GM13976 (cell line): ENCODE results near the gene EHHADH.

Experiments used
- DNase-seq: peaks from one replicate; pipeline ENCODE4 v3.0.0; 2012; ENCODE audit warnings: low spot score
- in situ Hi-C: fragments of 300-500 bp; cut with MboI; formaldehyde crosslinking; loops from one replicate; pipeline ENCODE4 v1.12.0; 2022; ENCODE audit warnings: low sequenced_read_pairs, mixed read lengths, inconsistent platforms; ENCODE audit not compliant: unreplicated experiment
- TF ChIP-seq, protein P1 (sequence below): IDR thresholded peaks from 2 replicates; pipeline ENCODE4 v1.5.1; 2012; ENCODE audit warnings: borderline replicate concordance, mild to moderate bottlenecking; ENCODE audit not compliant: insufficient read depth; ENCODE audit errors: extremely low read depth, missing control alignments, control extremely low read depth

EHHADH gene

DNA sequence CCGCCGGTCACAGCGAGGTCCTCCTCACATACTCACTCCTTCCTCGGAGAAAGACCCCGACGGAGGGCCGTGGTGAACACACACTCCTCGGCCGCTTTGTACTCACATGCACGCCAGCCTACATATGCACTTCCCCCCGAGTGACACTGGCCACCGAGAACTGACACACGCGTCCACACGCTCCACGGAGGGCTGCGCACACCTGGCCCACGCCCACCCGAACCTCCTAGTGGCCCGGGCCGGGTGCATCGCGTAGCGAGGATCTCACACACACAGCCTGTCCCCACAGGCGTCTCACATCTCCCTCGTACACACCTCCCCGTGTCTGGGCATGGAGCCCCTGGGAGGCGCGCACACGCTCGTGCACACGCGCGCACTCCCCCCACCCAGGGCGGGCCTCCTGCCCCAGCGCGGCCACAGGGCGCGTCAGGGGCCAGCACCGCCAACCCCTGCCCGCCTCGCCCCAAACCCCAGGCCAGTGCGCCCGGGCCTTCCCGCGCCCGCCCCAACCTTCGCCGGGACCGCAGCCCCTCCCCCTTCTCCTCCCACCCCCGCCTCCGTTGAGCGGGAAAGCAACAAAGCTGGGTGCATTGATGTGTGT lies 100.6 kb downstream of the EHHADH start:
- in situ Hi-C loops, result no loop called here
- TF ChIP-seq, protein P1, sequence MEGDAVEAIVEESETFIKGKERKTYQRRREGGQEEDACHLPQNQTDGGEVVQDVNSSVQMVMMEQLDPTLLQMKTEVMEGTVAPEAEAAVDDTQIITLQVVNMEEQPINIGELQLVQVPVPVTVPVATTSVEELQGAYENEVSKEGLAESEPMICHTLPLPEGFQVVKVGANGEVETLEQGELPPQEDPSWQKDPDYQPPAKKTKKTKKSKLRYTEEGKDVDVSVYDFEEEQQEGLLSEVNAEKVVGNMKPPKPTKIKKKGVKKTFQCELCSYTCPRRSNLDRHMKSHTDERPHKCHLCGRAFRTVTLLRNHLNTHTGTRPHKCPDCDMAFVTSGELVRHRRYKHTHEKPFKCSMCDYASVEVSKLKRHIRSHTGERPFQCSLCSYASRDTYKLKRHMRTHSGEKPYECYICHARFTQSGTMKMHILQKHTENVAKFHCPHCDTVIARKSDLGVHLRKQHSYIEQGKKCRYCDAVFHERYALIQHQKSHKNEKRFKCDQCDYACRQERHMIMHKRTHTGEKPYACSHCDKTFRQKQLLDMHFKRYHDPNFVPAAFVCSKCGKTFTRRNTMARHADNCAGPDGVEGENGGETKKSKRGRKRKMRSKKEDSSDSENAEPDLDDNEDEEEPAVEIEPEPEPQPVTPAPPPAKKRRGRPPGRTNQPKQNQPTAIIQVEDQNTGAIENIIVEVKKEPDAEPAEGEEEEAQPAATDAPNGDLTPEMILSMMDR, result no peak
- DNase-seq, result peak; percentile 60

DNA sequence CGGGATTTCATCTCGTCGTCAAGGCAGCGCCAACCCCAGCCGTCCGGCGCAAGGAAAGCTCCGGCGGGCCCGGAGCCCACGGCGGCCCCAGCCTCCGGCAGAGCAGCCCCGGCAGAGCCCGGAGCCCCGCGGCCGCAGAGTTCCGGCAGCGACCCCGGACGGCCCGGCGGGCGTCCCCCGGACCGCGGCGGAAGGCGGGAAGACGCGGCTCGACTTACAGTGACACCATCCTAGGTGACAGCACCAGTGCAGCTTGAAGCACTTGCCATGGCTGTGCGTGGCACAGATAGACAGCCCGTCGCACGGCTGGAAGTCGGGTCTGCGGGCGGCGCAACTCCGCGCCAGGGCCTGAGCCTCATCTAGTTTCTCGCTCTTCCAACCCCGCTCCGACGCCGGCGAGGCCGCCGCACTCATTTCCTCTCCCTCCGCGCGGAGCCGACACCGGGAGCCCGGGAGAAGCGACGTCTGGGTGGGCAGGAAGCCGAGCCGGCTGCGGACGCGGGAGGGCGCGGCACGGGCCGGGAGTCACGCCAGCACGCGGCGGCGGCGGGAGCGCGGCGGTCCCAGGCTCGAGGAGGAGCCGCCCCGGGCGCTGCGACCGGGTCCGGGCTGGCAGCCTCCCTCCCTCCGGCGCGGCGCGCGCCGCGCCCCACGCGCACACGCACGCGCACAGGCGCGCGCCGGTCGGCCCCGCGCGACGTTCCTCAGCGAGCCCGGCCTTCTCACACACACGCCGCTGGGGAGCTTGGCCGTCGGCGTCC lies 101.3 kb downstream of the EHHADH start, which contains the start of gene C3orf70:
Gene C3orf70, minus strand, starts transcription at position 651 of the 761 bp plus-strand sequence. Its CDS starts 237 bp downstream, at position 414.
- TF ChIP-seq, protein P1, result no peak
- in situ Hi-C loops, result no loop called here
- DNase-seq, result peak; percentile 61

DNA sequence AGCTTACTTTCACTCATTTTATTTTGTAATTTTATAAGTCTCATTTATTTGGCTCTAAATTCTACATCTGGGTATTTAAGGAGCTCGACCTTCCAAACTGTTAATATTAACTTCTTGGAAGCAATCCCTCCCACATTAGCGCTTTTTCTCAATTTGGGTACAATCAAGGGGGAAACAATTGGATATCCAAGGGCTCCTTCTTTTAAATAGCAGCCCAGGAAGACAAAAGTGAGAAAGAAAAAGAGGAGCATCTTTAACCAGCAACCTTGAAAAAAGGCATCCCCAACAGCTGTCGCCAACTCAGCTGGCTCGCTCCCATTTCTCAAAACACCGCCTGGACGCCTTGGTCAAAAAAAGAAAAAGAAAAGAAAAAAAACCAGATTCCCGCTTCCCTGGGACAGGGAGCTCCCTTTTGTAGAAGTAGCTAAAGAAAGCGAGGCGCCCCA lies 101.9 kb downstream of the EHHADH start:
- in situ Hi-C loops, result no loop called here
- no peak for DNase-seq
- TF ChIP-seq, protein P1, result no peak

DNA sequence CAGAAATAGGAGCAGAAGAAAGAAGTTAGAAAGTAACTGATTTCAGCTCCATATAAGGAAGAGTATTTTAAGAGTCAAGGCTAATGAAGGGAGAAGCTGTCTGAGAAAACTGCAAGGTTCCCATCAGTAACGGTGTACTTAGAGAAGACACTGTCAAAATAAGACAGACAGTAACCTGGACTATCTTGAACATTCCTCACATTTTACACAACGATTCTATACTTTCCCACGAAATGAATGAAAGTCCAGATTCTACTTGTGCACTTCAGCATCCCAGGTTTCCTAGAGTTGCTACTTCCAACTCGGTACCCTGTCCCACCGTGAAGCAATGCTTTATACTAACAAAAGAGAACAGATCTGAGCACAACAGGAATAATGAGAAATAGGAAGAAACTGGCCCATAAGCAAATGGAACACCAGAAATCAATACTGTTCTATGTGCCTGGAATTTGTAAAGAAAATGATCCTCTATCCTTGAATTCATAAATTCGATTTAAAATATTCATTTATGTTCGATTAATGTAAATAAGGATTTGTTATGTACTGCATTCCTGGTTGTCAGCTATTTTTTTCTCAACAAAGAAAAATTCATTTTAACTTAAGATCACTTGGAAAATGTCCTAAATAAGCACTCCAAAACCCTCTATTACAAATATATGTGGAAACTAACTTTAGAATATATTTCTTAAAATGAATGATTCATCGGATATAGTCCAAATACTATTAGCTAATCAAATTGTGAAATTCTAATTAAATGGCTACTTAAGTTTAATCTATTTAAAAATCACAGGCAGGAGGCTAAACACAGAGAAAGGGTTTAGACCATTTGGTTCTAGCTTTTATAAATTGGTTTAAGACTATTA lies 102.5 kb downstream of the EHHADH start:
- TF ChIP-seq, protein P1, result no peak
- DNase-seq, result no peak
- in situ Hi-C loops, result no loop called here

DNA sequence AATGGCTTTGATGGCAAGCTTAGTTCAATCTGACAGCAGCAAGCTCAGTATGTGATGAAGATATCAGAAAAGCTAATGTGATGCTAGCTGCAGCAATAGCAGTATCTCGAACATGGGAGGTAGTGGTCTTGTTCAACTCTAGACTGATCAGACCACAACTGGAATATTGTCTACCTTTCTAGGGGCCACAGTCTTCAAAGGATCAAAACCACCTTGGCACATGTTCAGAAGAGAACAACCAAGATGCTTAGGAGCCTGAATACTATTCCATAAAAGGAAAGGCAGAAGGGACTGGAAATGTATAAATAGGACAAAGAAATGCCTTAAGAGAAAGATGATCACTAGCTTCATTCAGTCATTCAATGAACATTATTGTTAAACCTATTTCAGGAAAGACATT lies 103.3 kb downstream of the EHHADH start:
- DNase-seq, result no peak
- in situ Hi-C loops, result no loop called here
- TF ChIP-seq, protein P1, result no peak

DNA sequence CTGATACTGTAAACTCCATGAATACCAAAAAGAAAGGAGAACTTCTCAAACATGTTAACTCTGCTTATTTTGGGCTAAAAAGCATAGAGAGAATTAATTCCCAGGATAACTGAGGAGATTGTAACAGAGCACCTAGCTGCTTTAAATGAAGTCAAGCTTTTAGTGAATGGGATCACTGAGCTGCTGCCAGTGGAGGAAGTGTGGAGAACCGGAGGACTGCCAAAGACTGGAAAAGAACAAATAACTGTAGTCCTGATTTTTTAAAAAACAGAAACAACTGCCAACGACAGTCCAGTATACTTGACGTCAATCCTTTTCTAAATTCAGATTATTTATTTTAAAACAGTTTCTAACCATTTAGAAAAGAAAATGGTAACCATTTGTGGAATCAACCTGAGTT lies 104.3 kb downstream of the EHHADH start:
- in situ Hi-C loops, result no loop called here
- DNase-seq, result no peak
- TF ChIP-seq, protein P1, result no peak
